ENCODE results near the gene KRT79.

The KRT79 gene

DNA sequence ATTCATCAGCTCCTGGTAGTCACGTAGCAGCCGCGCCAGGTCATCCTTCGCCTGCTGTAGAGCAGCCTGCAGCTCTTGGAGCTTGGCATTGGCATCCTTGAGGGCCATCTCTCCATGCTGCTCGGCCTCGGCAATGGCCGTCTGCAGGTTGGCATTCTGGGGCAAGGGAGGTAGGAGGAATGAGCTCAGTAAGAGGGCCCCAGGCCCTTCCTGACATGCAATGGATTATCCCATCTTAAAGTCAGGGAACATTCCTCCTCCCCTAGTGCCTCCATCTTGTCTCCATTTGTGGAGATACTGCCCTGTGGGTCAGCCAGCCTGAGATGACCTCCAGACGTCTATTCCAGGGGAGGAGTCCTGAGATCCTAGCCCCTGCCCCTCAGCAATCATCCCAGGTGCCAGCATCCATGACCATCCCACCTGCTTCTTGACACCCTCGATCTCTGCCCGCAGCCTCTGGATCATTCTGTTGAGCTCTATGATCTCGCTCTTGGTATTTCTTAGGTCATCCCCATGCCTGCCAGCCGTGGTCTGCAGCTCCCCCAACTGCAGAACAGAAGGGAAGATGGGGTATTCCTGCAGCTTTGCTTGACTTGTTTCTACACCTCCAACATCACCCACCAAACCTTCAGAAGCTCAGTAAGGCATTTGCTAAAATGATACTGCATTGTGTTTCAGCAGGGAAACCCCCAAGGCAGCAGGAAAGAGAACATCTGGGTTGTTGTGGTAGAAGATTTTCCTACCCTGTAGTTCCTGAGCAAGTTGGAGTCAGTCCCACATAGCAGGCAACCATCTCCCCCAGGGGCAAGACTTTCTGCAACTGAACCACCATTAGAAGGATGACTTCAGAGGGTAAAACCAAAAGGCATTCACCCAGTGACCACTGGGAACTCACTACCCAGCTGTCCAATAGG, 42.6 kb downstream of the KRT79 start:
- H3K4me3 Mint-ChIP-seq = no peak overlapping the region
- peak; percentile 53 for ATAC-seq
- no peaks in the 10 kb centered on the region for H3K36me3 Mint-ChIP-seq (ENCODE audit: low read depth)
- peaks cover 31% of the 10 kb centered on the region for H3K4me1 Mint-ChIP-seq
- H3K27me3 Mint-ChIP-seq = peaks cover 23% of the 10 kb centered on the region
- no peak overlapping the region for H3K27ac Mint-ChIP-seq
- no peak for DNase-seq
- no peaks in the 10 kb centered on the region for H3K9me3 Mint-ChIP-seq

DNA sequence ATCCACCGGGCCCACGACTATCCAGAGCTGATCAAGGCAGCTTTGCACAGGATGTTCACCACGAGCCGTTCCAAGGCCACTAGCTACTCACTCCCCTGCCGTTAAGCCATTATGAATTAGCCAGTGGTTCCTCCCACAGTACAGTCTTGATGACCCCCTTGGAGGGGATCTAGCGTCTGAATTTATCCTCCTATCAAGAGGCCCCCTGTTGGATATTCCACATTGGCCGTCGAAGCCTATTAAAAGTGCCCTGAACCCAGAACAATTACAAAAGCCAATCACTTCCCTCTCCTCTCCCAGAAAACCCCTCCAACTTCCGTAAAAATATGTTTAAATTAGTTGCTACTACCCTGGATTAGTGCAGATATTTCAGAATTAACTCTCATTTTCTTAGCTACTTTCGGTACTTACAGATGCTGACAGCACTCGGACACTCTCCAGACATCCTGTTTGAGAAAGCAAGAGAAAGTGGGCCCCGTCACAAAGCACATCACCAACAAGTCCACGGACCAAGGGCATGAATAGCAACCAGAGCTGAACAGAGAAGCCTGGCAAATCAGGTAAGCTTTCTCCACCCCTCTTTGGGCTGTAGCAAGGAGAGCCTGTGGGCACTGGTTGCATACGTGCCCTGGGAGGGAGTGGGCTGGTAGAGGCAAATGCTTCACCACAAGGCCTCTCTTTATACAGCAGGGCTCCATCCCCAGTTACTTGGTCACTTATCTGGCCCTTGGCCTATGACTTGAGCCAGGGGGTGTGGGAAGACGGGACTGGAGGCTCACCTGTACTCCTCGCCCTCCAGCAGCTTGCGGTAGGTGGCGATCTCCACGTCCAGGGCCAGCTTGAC, 43.5 kb downstream of the KRT79 start:
- Mint-ChIP-seq H3K4me3 (no peak overlapping the region), H3K9me3 (no peaks in the 10 kb centered on the region), H3K4me1 (peaks cover 31% of the 10 kb centered on the region), H3K27ac (no peak overlapping the region), H3K27me3 (peaks cover 23% of the 10 kb centered on the region), H3K36me3 (ENCODE audit: low read depth) (no peaks in the 10 kb centered on the region)
- DNase-seq (no peak), ATAC-seq (no peak)

DNA sequence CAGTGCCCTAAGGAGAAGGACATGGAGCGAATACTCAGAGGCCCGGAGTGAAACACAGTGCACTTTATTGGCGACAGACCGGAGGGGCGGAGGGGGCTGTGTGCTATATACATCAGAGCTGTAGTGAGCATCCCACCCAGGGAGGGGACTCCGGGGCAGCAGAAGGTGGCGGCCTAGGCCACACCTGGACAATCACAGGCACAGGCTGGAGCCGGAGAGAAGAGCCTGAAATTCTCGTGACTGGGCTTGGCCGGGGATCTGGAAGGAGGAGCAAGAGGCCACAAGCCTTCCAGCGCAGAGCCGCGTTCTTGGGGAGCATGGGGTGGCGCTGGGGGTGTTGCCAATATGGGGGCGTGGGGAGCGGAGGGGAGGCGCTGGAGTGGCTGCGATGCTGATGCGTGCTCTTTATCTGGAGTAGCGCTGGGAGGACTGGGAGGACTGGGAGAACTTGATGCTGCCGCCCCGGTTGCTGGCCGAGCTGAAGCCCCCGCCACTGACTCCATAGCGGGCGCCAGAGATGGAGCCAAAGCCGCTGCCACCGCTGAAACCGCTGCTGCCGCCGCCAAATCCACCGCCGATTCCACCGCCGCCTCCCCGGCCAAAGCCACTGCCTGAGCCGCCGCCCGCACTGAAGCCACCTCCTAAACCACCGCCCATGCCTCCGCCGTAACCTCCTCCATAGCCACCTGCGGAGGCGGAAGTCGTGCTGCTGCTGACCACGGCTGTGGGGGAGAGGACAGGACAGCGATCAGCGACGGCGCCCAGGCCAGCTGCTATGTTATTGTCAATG, 44.3 kb downstream of the KRT79 start:
- no peaks in the 10 kb centered on the region for H3K9me3 Mint-ChIP-seq
- H3K4me3 Mint-ChIP-seq = no peak overlapping the region
- ATAC-seq (no peak), DNase-seq (peak; percentile 14)
- peaks cover 23% of the 10 kb centered on the region for H3K27me3 Mint-ChIP-seq
- H3K27ac Mint-ChIP-seq = no peak overlapping the region
- H3K4me1 Mint-ChIP-seq = peaks cover 28% of the 10 kb centered on the region
- no peaks in the 10 kb centered on the region for H3K36me3 Mint-ChIP-seq (ENCODE audit: low read depth)

DNA sequence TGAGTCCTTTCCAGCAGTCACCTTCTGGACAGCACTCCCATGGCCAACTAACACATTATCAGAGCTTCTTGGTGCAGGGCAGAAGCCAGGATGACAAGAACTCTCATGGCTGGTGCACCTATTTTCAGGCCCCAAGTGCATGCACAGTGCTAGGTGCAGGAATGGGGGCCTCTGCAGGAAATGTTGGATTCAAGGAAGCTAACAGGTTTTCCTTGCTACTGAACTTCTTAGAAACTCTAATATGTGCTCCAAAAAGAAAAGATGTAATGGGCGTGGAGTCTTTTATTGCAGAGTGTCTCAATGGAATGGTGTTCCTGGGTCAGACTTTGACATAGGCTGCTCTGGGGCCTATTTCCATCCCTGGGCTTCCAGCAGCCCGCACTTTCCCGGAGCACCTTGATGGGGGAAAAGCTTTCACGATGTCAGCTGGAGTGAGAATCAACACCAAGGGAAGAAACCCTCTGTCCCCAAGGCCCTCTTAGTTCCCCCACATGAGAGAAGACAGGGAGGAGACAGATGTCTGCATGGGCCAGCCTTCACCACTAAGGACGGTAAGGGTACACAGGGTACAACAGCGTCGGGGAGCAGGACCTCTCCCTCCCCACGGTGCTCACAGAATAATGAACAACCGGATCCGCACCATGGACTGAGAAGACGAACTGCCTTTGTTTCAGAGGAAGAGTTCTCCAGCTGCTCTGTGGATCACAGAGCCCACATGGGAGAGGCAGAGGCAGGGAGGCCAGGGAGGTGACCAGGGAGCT, 45.1 kb downstream of the KRT79 start:
- Mint-ChIP-seq H3K4me3 (no peak overlapping the region), H3K9me3 (no peaks in the 10 kb centered on the region), H3K27me3 (peaks cover 23% of the 10 kb centered on the region), H3K27ac (no peak overlapping the region), H3K4me1 (peaks cover 20% of the 10 kb centered on the region), H3K36me3 (ENCODE audit: low read depth) (no peaks in the 10 kb centered on the region)
- DNase-seq = no peak
- ATAC-seq = no peak

DNA sequence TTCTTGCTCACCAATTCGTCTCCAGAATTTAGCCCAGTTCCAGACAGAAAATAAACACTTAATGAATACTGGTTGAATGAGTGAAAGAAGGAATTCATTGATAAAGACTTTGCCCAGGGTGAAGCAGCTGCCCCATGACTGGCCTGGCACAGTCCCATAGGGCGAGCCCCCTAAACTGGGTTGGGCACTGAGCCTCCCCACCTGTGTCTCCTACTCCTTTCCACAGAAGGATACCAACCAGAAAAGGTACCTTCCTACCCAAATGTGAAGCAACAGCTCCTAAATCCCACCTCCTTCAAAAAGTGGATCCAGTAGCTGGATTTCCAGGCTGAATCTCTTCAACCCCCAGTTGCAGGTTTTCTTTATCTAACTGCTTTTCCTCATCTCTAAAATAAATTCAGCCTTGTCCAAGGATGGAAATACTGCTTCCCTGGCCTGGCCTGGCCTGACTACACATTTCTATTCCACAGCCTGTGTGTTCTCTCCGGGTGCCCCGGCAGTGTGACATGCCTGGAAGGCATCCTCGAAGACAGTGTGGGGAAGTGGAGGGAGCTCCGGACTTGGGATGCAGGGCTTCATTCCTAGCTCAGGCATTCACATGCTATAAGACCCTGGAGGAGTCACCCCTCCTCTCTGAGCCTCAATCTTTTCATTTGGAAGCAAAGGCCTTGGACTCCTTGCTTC, 45.8 kb downstream of the KRT79 start:
- Mint-ChIP-seq H3K4me3 (no peak overlapping the region), H3K27ac (no peak overlapping the region), H3K9me3 (no peaks in the 10 kb centered on the region), H3K36me3 (ENCODE audit: low read depth) (no peaks in the 10 kb centered on the region), H3K27me3 (peaks cover 23% of the 10 kb centered on the region), H3K4me1 (peaks cover 18% of the 10 kb centered on the region)
- no peak for ATAC-seq
- no peak for DNase-seq

DNA sequence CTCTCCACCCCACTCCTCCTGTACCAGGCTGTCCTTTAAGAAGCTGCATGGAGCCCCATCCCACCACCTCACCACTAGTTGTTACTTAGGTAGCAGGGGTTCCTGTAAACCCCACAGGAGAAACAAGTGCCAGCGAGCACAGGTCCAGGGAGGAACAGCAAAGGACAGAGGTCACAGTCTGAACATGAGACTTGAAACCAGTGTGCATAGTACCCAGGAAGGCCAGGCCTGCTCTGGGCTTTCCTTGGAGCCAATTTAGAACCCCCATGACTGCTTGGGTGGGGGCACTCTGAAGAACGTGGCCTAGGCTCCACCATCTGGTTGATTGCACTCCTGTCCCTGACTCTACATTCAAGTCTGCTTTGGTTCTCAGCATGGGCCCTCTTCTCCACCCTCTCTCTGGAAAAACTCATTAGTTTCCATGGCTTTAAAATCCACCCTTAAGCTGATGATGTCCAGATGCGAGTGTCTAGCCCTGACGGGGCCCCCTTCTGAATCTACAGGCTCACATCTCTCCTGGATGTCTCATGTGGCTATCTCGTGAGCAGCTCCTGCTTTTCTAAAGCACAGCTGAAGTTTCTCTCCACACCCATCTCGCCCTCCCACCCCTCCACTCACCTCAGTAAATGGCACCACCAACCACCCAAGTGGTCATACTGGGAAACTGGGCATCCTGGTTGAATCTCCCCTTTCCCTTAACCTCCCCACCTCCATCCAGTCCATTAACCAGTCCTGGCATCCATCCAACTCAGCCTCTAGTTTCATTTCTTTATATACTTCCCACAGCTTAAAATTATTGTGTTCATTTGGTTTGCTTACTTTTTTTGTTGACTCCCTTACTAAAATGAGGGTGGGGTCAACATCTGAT, 46.6 kb downstream of the KRT79 start:
- peaks cover 23% of the 10 kb centered on the region for H3K27me3 Mint-ChIP-seq
- ATAC-seq (no peak), DNase-seq (no peak)
- no peaks in the 10 kb centered on the region for H3K36me3 Mint-ChIP-seq (ENCODE audit: low read depth)
- no peak overlapping the region for H3K27ac Mint-ChIP-seq
- H3K4me3 Mint-ChIP-seq = no peak overlapping the region
- H3K4me1 Mint-ChIP-seq = peaks cover 14% of the 10 kb centered on the region
- no peaks in the 10 kb centered on the region for H3K9me3 Mint-ChIP-seq

DNA sequence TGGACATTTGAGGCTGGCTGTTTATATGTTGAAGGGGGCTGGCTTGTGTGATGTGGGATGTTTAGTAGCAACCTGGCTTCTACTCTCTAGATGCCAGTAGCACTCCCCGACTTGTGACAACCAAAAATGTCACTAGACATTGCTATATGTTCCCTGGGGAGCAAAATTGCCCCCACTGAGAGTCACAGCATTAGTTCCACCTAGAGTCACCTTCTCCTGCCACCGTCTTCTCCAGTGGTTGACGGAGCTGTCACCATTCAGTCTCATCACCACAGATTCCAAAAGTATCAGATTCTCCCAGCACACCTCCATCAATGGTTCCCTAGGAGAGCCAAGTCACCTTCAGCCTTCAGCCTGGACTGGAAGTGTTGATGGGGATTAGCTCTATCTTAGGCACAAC, 49.2 kb downstream of the KRT79 start:
- no peaks in the 10 kb centered on the region for H3K36me3 Mint-ChIP-seq (ENCODE audit: low read depth)
- DNase-seq = no peak
- H3K4me1 Mint-ChIP-seq = no peaks in the 10 kb centered on the region
- peaks cover 13% of the 10 kb centered on the region for H3K27me3 Mint-ChIP-seq
- no peaks in the 10 kb centered on the region for H3K9me3 Mint-ChIP-seq
- no peak overlapping the region for H3K27ac Mint-ChIP-seq
- ATAC-seq = no peak
- H3K4me3 Mint-ChIP-seq = no peak overlapping the region

DNA sequence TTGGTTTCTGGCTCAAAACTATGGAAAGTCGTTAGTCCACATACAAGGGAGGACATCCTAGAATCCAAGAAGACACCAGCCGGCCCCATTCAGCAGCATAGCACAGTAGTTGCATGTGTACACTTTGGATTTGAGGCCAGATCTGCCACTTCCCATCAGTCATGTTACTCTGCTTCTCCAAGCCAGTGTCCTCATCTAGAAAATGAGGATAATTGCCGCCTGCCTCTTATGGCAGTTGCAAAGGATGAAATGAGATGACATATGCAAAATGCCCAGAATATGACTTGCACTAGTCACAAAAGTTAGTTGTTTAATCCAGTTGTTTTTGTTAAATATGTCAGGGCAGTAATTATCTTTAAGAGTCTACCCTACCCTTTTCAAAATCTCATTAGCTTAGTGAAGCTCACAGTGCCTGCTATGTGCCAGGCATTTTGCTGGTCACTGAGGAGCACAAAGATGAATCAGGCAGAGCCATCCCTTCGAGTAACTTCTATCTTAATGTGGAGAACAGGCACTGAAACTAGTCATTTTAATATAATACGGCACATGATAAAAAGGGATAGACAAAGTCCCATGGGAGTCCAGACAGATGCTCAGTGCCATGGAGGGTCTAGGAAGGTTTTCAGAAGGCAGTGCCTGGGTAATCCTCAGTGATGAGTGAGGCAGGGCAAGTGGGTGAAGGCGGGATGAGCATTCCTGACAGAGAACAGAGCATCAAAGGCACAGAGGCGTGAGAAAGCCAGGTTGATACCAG, 50.4 kb downstream of the KRT79 start:
- Mint-ChIP-seq H3K4me1 (no peaks in the 10 kb centered on the region), H3K9me3 (no peaks in the 10 kb centered on the region), H3K36me3 (ENCODE audit: low read depth) (no peaks in the 10 kb centered on the region), H3K27me3 (peaks cover 1% of the 10 kb centered on the region), H3K4me3 (no peak overlapping the region), H3K27ac (no peak overlapping the region)
- DNase-seq (no peak), ATAC-seq (no peak)

DNA sequence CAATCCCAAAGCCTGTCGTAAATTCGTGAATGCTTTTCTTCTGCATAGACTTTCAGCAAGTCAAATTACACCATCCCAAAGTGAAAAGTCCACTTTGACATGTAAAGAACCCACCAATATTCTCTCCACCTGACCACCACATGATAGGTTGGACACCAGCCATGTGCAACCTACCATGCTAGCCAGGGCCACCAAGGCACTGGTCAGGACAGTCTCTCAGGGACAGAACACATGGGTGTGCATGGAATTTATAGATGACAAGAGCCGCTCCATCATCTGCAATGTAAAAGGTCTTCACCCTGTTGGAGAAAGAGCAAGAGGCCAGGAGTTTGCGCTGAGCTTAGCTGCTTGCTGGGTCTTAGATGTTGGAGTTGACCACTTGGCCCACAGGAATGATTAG, 51.6 kb downstream of the KRT79 start:
- H3K27me3 Mint-ChIP-seq = no peaks in the 10 kb centered on the region
- no peak overlapping the region for H3K4me3 Mint-ChIP-seq
- no peaks in the 10 kb centered on the region for H3K36me3 Mint-ChIP-seq (ENCODE audit: low read depth)
- no peak overlapping the region for H3K27ac Mint-ChIP-seq
- no peaks in the 10 kb centered on the region for H3K4me1 Mint-ChIP-seq
- H3K9me3 Mint-ChIP-seq = no peaks in the 10 kb centered on the region
- DNase-seq (no peak), ATAC-seq (no peak)

DNA sequence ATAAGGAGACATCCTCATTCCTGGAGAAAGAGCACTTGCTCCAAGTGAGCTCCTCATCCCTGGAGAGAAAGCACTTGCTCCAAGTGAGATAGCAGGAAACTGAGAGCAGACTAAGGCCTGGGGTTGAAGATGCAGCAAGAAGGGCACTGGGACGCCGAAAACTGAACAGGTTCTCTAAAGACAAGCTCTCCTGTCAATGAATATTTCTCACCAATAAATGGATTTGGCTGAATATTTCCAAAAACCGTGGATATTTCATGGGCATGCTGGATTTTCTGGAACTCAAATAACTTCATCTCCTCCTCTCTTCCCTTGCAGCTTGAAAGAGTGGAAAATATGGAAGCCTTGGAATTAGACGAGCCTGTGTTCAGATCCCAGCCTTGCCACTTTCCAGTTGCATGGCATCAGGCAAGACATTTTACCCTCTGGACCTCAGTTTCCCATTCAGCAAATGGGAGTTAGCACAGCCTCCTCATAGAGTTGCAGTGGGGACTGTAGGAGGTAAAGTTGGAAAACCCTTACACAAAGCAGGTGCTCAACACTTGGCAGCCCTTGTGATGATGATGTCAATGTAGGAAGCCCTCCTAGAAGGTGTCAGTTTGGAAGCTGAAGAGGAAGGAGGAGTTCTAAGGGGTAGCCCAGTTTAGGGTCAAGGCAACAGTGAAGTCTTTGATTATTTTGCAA, 52.6 kb downstream of the KRT79 start:
- no peak overlapping the region for H3K27ac Mint-ChIP-seq
- no peak overlapping the region for H3K4me3 Mint-ChIP-seq
- DNase-seq = no peak

DNA sequence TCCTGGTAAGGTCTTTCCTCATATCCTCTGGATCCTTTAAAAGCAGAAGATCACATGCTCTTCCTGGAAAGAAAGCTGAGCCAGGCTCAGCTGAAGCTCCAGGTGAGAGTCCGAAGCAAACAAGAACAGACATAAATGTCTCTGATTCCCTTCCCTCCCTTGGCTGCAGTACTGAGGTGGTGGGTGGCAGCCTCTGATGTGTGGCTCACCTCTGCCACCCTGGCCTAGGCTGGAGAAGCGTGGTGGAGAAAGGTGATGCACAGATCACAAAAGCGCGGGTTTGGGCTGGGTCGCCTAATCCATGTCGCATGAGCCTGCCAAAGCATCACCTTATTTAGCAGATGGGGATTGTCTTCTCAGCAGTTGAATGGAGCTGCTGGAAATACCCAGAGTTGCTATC, 54.2 kb downstream of the KRT79 start:
- H3K27ac Mint-ChIP-seq = no peak overlapping the region
- no peaks in the 10 kb centered on the region for H3K36me3 Mint-ChIP-seq (ENCODE audit: low read depth)
- no peaks in the 10 kb centered on the region for H3K27me3 Mint-ChIP-seq
- DNase-seq = no peak
- H3K9me3 Mint-ChIP-seq = no peaks in the 10 kb centered on the region
- H3K4me1 Mint-ChIP-seq = no peaks in the 10 kb centered on the region
- no peak for ATAC-seq
- H3K4me3 Mint-ChIP-seq = no peak overlapping the region

More for the DNA sequence above, 52.6 kb downstream of the KRT79 start:
- H3K36me3 Mint-ChIP-seq (ENCODE audit: low read depth) = no peaks in the 10 kb centered on the region
- no peaks in the 10 kb centered on the region for H3K9me3 Mint-ChIP-seq
- H3K27me3 Mint-ChIP-seq = no peaks in the 10 kb centered on the region
- no peak for ATAC-seq
- H3K4me1 Mint-ChIP-seq = no peaks in the 10 kb centered on the region

DNA sequence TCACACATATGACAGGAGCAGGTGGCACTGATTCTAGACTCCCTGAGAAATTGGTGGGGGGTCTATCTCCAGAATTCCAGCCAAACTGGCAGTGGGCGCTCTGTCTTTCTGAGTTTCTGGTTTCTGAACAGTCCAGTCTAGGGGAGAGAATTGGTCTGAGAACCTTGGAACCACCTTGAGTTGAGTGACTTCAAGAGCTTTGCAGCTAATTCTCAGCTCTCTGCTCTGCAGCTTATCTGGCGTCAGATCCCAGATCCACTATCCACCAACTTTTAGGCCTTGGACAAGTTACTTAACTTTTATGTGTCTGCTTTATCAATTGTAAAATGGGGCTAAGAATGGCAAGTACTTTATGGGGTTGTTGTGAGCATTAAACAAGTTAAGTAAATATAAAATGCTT, 55.3 kb downstream of the KRT79 start:
- Mint-ChIP-seq H3K4me1 (no peaks in the 10 kb centered on the region), H3K36me3 (ENCODE audit: low read depth) (no peaks in the 10 kb centered on the region), H3K27me3 (no peaks in the 10 kb centered on the region), H3K9me3 (no peaks in the 10 kb centered on the region), H3K27ac (no peak overlapping the region), H3K4me3 (no peak overlapping the region)
- ATAC-seq (no peak), DNase-seq (no peak)
